ENCODE measurements around the gene STUM.

DNA sequence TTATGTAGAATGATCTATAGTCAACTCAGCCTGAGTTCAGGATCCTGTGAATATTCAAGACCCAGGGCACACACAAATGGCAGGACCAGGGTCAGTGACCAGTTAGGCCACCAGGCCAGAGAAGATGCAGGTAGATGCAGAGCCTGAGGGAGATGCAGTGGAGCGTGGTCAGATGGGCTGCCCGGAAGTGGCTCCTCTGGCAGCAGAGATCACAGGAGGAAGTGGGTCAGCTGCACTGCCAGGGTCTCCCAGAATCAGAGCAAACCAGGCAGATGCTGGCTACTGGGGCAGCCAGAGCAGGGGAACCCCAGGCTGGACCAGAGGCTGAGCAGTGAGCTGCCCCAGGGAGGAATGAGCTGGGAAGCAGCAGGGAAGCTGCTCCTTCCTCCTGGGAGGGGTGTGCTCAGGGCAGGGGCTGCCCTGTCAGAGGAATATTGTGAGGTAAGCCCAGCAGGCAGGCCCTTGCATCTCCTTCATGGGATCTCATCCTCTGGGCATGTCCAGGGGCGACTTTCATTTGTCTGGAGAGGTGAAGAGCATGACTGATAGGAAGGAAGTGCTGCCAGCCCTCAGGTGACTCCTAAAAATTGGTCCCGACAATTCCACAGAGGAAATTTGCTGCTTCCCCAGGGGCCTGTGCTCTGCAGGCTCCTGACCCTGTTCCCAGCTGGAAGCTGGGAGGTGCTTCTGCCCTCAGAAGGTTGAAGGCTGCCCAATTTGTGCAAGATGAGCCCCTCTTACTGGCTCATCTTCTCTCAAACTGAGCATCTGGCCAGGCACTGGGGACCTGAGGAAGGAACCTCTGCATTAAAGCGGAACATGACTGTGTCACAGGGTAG lies 49.3 kb downstream of the STUM start:
- TF ChIP-seq, protein P1, sequence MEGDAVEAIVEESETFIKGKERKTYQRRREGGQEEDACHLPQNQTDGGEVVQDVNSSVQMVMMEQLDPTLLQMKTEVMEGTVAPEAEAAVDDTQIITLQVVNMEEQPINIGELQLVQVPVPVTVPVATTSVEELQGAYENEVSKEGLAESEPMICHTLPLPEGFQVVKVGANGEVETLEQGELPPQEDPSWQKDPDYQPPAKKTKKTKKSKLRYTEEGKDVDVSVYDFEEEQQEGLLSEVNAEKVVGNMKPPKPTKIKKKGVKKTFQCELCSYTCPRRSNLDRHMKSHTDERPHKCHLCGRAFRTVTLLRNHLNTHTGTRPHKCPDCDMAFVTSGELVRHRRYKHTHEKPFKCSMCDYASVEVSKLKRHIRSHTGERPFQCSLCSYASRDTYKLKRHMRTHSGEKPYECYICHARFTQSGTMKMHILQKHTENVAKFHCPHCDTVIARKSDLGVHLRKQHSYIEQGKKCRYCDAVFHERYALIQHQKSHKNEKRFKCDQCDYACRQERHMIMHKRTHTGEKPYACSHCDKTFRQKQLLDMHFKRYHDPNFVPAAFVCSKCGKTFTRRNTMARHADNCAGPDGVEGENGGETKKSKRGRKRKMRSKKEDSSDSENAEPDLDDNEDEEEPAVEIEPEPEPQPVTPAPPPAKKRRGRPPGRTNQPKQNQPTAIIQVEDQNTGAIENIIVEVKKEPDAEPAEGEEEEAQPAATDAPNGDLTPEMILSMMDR (IDR thresholded peaks at IDR 0.05), result no peak
- no peak for TF ChIP-seq POLR2A (IDR thresholded peaks at IDR 0.05)

Data from right lobe of liver (tissue), 4 donors.